ENCODE results near the gene AMY1B. TPM values are rescaled to one million over a fixed set of nuclear protein-coding genes. Genes with fewer than 3 reads are reported as not detected.
"Not testable (repeated sequence)": the region's sequence is repeated elsewhere in the genome, so short reads cannot be mapped to it uniquely, and the experiment has no call there.

The AMY1B gene
- total and polyA plus RNA-seq, 2 experiments from 2014 or later, result not detected

DNA sequence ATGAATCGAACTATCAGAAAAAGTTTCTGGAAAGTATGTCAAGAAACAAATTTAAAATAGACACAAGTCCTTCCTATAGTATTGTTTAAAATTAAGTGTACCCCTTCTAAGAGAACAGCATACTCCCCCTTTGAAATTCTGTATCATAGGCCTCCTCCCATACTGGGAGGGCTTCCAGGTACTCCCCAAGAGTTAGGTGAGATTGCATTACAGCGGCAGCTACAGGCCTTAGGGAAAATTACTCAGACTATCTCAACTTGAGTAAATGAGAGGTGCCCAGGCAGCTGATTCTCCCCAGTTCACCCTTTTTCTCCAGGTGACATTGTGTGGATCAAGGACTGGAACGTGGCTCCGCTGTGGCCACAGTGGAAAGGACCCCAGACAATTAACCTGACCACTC lies 5.2 kb upstream of the AMY1B start:
- not testable (repeated sequence) for DNase-seq (ENCODE audit: low spot score); H2AFZ ChIP-seq; H3K36me3 ChIP-seq (replicated peaks; ENCODE audit: insufficient read depth, low read depth); H3K4me3 ChIP-seq; H3K4me2 ChIP-seq; H3K27me3 ChIP-seq; H3K9me2 ChIP-seq (replicated peaks; ENCODE audit: insufficient read depth); H3K9me3 ChIP-seq (ENCODE audit: low read depth); H3K4me1 ChIP-seq (ENCODE audit: insufficient read depth); H3K79me2 ChIP-seq; H3K27ac ChIP-seq; H4K20me1 ChIP-seq (ENCODE audit: insufficient read depth, poor library complexity, severe bottlenecking)
- no CpG with 5 or more reads among the region's 4 CpGs for WGBS (ENCODE audit: low lambda C conversion rate, missing lambda C conversion rate)

DNA sequence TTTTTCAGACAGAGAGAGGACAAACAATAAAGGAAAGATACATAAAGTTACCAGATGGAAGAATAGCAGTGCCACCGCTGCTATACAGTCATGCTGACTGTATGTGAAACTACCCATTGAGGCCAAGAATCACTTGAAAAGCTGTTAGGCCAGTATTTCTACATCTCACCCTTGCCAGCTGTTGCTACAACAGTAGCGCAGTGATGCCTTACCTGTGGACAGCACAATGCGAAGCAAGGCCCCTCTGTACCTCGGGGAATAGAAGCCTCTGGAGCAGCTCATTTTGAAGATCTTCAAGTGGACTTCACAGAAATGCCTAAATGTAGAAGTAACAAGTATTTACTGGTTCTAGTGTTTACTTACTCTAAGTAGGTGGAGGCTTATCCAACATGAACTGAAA lies 4.7 kb upstream of the AMY1B start:
- H3K36me3 ChIP-seq (replicated peaks; ENCODE audit: insufficient read depth, low read depth); H3K4me3 ChIP-seq; H4K20me1 ChIP-seq (ENCODE audit: insufficient read depth, poor library complexity, severe bottlenecking); H3K27ac ChIP-seq; H2AFZ ChIP-seq; H3K4me1 ChIP-seq (ENCODE audit: insufficient read depth); DNase-seq (ENCODE audit: low spot score); H3K9me3 ChIP-seq (ENCODE audit: low read depth); H3K79me2 ChIP-seq; H3K27me3 ChIP-seq; H3K9me2 ChIP-seq (replicated peaks; ENCODE audit: insufficient read depth); H3K4me2 ChIP-seq: not testable (repeated sequence)
- no CpG with 5 or more reads among the region's 4 CpGs for WGBS (ENCODE audit: low lambda C conversion rate, missing lambda C conversion rate)

GRCh38 chr1:103697430-103697829 lies 1.4 kb upstream of the AMY1B start:
- H2AFZ ChIP-seq; H3K9me2 ChIP-seq (replicated peaks; ENCODE audit: insufficient read depth); H3K9me3 ChIP-seq (ENCODE audit: low read depth); H3K4me3 ChIP-seq; H4K20me1 ChIP-seq (ENCODE audit: insufficient read depth, poor library complexity, severe bottlenecking); DNase-seq (ENCODE audit: low spot score); H3K4me1 ChIP-seq (ENCODE audit: insufficient read depth); H3K79me2 ChIP-seq; H3K36me3 ChIP-seq (replicated peaks; ENCODE audit: insufficient read depth, low read depth); H3K4me2 ChIP-seq; H3K27me3 ChIP-seq; H3K27ac ChIP-seq: not testable (repeated sequence)
- WGBS (ENCODE audit: low lambda C conversion rate, missing lambda C conversion rate), result no CpG with 5 or more reads among the region's 6 CpGs

GRCh38 chr1:103676335-103676734 lies 19.7 kb downstream of the AMY1B start:
- not testable (repeated sequence) for H2AFZ ChIP-seq; H3K27ac ChIP-seq; H3K9me2 ChIP-seq (replicated peaks; ENCODE audit: insufficient read depth); DNase-seq (ENCODE audit: low spot score); H3K9me3 ChIP-seq (ENCODE audit: low read depth); H3K27me3 ChIP-seq; H4K20me1 ChIP-seq (ENCODE audit: insufficient read depth, poor library complexity, severe bottlenecking); H3K36me3 ChIP-seq (replicated peaks; ENCODE audit: insufficient read depth, low read depth); H3K79me2 ChIP-seq; H3K4me1 ChIP-seq (ENCODE audit: insufficient read depth); H3K4me2 ChIP-seq; H3K4me3 ChIP-seq
- no CpG with 5 or more reads among the region's 3 CpGs for WGBS (ENCODE audit: low lambda C conversion rate, missing lambda C conversion rate)

DNA sequence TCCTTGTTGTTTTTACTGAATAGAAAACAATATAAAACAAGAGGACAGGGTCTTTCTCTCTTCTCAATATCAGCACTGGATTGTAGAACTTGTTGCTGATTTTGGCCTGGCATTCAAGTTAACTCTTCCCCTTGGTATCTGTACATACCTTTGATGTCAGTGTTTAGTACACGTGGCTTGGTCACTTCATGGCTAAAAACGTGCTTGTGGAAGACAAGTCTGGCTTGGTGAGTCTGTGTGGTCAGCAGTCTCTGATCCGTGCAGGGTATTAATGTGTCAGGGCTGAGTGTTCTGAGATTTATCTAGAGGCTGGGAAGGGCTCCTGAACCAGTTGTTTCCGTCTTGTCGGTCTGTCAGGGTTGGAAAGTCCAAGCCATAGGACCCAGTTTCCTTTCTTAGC lies 40.5 kb downstream of the AMY1B start, which contains the start of gene AMY1A:
Gene AMY1A, plus strand, starts transcription at position 301 of the 400 bp plus-strand sequence. CDS start 571 bp downstream, outside the sequence.
- not testable (repeated sequence) for H3K36me3 ChIP-seq (replicated peaks; ENCODE audit: insufficient read depth, low read depth); H3K9me3 ChIP-seq (ENCODE audit: low read depth); H3K27me3 ChIP-seq; H3K4me1 ChIP-seq (ENCODE audit: insufficient read depth); H3K4me3 ChIP-seq; H2AFZ ChIP-seq; DNase-seq (ENCODE audit: low spot score); H3K4me2 ChIP-seq; H3K9me2 ChIP-seq (replicated peaks; ENCODE audit: insufficient read depth); H4K20me1 ChIP-seq (ENCODE audit: insufficient read depth, poor library complexity, severe bottlenecking); H3K79me2 ChIP-seq; H3K27ac ChIP-seq
- WGBS (ENCODE audit: low lambda C conversion rate, missing lambda C conversion rate), result no CpG with 5 or more reads among the region's 5 CpGs

DNA sequence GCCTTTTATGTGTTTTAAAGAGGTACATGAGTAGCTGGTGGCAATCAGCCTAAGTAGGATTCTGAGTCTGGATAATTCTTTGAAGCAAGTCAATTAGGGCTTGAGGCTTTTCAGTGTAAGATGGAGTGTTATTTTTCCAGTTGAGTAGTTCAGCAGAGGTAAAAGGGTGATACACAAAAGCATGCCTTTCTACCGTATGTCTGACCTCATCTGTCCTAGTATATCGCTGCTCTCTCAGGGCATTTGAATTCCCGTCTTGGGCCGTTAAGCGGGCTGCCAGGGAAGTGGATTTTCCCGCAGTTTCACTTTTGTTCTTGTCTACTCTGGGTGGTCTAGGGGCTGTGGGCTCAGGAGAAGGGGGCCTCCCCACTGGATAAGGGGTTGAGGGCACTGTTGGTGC lies 41.9 kb downstream of the AMY1B start:
- H3K9me2 ChIP-seq (replicated peaks; ENCODE audit: insufficient read depth); H3K27me3 ChIP-seq; H3K79me2 ChIP-seq; H3K36me3 ChIP-seq (replicated peaks; ENCODE audit: insufficient read depth, low read depth); H3K4me2 ChIP-seq; H3K4me3 ChIP-seq; H3K27ac ChIP-seq; H3K9me3 ChIP-seq (ENCODE audit: low read depth); DNase-seq (ENCODE audit: low spot score); H3K4me1 ChIP-seq (ENCODE audit: insufficient read depth); H4K20me1 ChIP-seq (ENCODE audit: insufficient read depth, poor library complexity, severe bottlenecking); H2AFZ ChIP-seq: not testable (repeated sequence)
- whole genome bisulfite sequencing (ENCODE audit: low lambda C conversion rate, missing lambda C conversion rate), result no CpG with 5 or more reads among the region's 6 CpGs

DNA sequence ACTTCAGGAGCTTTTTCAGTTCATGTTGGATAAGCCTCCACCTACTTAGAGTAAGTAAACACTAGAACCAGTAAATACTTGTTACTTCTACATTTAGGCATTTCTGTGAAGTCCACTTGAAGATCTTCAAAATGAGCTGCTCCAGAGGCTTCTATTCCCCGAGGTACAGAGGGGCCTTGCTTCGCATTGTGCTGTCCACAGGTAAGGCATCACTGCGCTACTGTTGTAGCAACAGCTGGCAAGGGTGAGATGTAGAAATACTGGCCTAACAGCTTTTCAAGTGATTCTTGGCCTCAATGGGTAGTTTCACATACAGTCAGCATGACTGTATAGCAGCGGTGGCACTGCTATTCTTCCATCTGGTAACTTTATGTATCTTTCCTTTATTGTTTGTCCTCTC lies 45.1 kb downstream of the AMY1B start:
- not testable (repeated sequence) for H3K36me3 ChIP-seq (replicated peaks; ENCODE audit: insufficient read depth, low read depth); H3K27me3 ChIP-seq; H3K9me3 ChIP-seq (ENCODE audit: low read depth); H3K4me3 ChIP-seq; H3K27ac ChIP-seq; H3K4me1 ChIP-seq (ENCODE audit: insufficient read depth); H2AFZ ChIP-seq; H3K79me2 ChIP-seq; H4K20me1 ChIP-seq (ENCODE audit: insufficient read depth, poor library complexity, severe bottlenecking); DNase-seq (ENCODE audit: low spot score); H3K9me2 ChIP-seq (replicated peaks; ENCODE audit: insufficient read depth); H3K4me2 ChIP-seq
- no CpG with 5 or more reads among the region's 4 CpGs for WGBS (ENCODE audit: low lambda C conversion rate, missing lambda C conversion rate)

GRCh38 chr1:103650305-103650704 lies 45.7 kb downstream of the AMY1B start:
- H4K20me1 ChIP-seq (ENCODE audit: insufficient read depth, poor library complexity, severe bottlenecking); H3K36me3 ChIP-seq (replicated peaks; ENCODE audit: insufficient read depth, low read depth); H2AFZ ChIP-seq; H3K9me2 ChIP-seq (replicated peaks; ENCODE audit: insufficient read depth); H3K79me2 ChIP-seq; H3K4me3 ChIP-seq; H3K4me2 ChIP-seq; H3K27ac ChIP-seq; H3K4me1 ChIP-seq (ENCODE audit: insufficient read depth); DNase-seq (ENCODE audit: low spot score); H3K27me3 ChIP-seq; H3K9me3 ChIP-seq (ENCODE audit: low read depth): not testable (repeated sequence)
- no CpG with 5 or more reads among the region's 3 CpGs for whole genome bisulfite sequencing (ENCODE audit: low lambda C conversion rate, missing lambda C conversion rate)

GRCh38 chr1:103643908-103644307 lies 52.1 kb downstream of the AMY1B start:
- not testable (repeated sequence) for H3K9me3 ChIP-seq (ENCODE audit: low read depth); H3K4me3 ChIP-seq; DNase-seq (ENCODE audit: low spot score); H3K36me3 ChIP-seq (replicated peaks; ENCODE audit: insufficient read depth, low read depth); H3K27ac ChIP-seq; H3K4me2 ChIP-seq; H3K4me1 ChIP-seq (ENCODE audit: insufficient read depth); H3K79me2 ChIP-seq; H3K27me3 ChIP-seq; H2AFZ ChIP-seq; H4K20me1 ChIP-seq (ENCODE audit: insufficient read depth, poor library complexity, severe bottlenecking); H3K9me2 ChIP-seq (replicated peaks; ENCODE audit: insufficient read depth)
- no CpG with 5 or more reads among the region's 3 CpGs for WGBS (ENCODE audit: low lambda C conversion rate, missing lambda C conversion rate)

All from hepatocyte (in vitro differentiated cells).